Mesodermal cell (in vitro differentiated cells): Measurements from ENCODE around the gene UQCR11.

Experiments used
- H3K27ac ChIP-seq: 2 replicates; pipeline ENCODE4 v1.7.0; 2013; ENCODE audit warnings: mild to moderate bottlenecking, low read depth, low read length, moderate library complexity; ENCODE audit not compliant: severe bottlenecking
- H3K36me3 ChIP-seq: 2 replicates; pipeline ENCODE4 v1.7.1; 2013; ENCODE audit warnings: mild to moderate bottlenecking, low read length, moderate library complexity; ENCODE audit not compliant: control insufficient read depth, insufficient read depth
- H3K4me1 ChIP-seq: one replicate; pipeline ENCODE4 v1.7.1; 2013; ENCODE audit warnings: mild to moderate bottlenecking, low read length; ENCODE audit not compliant: insufficient read depth, control insufficient read depth, poor library complexity, severe bottlenecking
- H3K4me3 ChIP-seq: 2 replicates; pipeline ENCODE4 v1.7.0; 2013; ENCODE audit warnings: low read length, control low read depth, mild to moderate bottlenecking; ENCODE audit not compliant: insufficient read depth, poor library complexity, severe bottlenecking; ENCODE audit errors: extremely low read depth
- H3K9me3 ChIP-seq: 2 replicates; pipeline ENCODE4 v1.7.1; 2013; ENCODE audit warnings: mild to moderate bottlenecking, low read length, moderate library complexity; ENCODE audit not compliant: control insufficient read depth
- WGBS, 2 experiments: methylation state at CpG; one replicate each; pipeline ENCODE4 v1.1.5; 2013; ENCODE audit warnings: missing lambda C conversion rate in 2 of 2; ENCODE audit not compliant: insufficient coverage in 2 of 2; 5-methylcytosine and 5-hydroxymethylcytosine counted together

Gene UQCR11

GRCh38 chr19:1587872-1588271 is 17.4 kb downstream of the UQCR11 start:
- H3K27ac ChIP-seq, result no peak overlapping the region
- peaks cover 6% of the 10 kb centered on the region for H3K4me1 ChIP-seq
- WGBS, 2 experiments, result 94 to 95% methylated on average over 8 to 9 of the region's 9 CpGs
- H3K9me3 ChIP-seq, result no peaks in the 10 kb centered on the region
- peaks cover 43% of the 10 kb centered on the region for H3K36me3 ChIP-seq
- no peak overlapping the region for H3K4me3 ChIP-seq

DNA sequence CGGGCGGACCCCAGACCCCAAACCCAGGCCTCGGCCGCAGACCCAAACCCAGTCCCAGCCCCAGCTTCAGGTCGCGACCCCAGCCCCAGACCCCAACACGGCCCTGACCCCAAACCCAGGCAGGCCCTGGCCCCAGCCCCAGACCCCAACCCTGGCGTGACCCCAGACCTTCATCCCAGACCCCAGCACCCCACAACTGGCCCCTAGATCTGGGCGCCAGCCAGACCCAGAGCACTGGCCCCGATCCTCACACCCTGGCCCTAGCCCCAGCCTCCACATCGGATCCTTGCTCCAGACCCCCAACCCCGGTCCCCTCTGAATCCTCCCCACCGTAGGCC is 20.1 kb downstream of the UQCR11 start:
- H3K4me1 ChIP-seq, result peaks cover 5% of the 10 kb centered on the region

DNA sequence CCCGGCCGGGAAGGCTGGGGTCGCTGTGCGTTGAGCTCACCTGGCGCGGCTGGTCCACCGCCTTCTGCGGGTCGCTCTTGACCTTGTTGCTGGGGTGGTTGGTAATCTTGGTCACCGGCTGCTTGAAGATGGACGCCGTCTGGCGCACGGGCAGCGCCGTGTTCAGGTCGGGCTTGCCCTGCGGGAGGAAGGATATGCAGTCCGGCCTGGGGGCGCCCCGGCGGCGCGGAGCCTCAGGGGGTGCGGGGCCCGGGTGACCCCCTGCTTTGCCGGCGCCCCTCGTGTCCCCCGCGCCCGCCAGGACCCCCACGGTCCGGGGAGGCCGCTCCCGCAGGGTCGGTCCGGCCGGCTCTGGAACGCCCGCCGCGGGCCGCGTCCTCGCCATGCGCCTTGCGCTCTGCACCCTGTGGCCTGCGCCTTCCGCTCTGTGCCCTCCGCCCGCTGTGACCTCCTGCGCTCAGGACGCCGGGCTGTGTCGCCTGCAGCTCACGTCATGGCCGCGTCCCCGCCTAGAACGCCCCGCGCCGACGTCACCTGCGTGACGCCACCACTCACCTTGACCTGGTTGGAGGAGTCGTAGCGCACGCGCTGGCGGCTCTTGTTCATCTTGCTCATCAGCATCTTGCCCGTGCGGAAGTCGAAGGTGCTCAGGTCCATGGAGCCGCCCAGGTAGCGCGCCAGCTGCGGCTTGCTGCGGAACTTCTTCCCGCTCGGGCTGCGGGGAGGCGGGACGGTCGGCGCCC is 20.6 kb downstream of the UQCR11 start:
- H3K27ac ChIP-seq, result no peak overlapping the region
- H3K36me3 ChIP-seq, result peaks cover 75% of the 10 kb centered on the region
- H3K4me1 ChIP-seq, result peaks cover 3% of the 10 kb centered on the region
- H3K4me3 ChIP-seq, result no peak overlapping the region
- WGBS, 2 experiments, result 98 to 99% methylated on average over 58 to 86 of the region's 87 CpGs
- no peaks in the 10 kb centered on the region for H3K9me3 ChIP-seq

More for the DNA sequence above, 20.1 kb downstream of the UQCR11 start:
- H3K36me3 ChIP-seq, result peaks cover 69% of the 10 kb centered on the region
- H3K9me3 ChIP-seq, result no peaks in the 10 kb centered on the region
- no peak overlapping the region for H3K4me3 ChIP-seq
- no peak overlapping the region for H3K27ac ChIP-seq
- 97 to 100% methylated on average over 4 to 11 of the region's 13 CpGs for WGBS, 2 experiments

GRCh38 chr19:1582201-1582600 is 23.1 kb downstream of the UQCR11 start:
- H3K36me3 ChIP-seq, result peaks cover 89% of the 10 kb centered on the region
- H3K27ac ChIP-seq, result no peak overlapping the region
- no peaks in the 10 kb centered on the region for H3K9me3 ChIP-seq
- H3K4me1 ChIP-seq, result no peaks in the 10 kb centered on the region
- WGBS, 2 experiments, result 93 to 97% methylated on average over 8 to 9 of the region's 9 CpGs
- H3K4me3 ChIP-seq, result no peak overlapping the region

DNA sequence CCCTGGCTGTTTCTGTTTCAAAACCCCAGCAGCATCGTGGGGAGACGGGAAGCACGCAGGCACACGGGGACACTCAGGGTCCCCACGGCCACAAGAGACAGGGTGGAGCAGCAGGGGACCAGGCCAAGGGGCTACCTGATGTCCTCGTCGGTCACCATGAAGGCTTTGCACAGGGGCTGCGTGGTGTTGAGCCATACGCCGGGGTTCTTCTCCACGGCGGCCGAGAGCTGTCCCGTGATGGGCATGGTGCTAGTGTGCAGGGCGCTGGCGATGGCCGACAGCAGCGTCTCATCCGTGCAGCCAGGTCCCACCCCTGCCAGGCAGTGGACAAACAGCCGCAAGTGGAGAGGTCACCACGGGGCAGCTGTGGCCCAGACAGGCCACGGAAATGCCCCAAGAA is 24.3 kb downstream of the UQCR11 start:
- 98% methylated on average over 21 to 22 of the region's 22 CpGs for WGBS, 2 experiments
- no peaks in the 10 kb centered on the region for H3K4me1 ChIP-seq
- H3K27ac ChIP-seq, result no peak overlapping the region
- no peak overlapping the region for H3K4me3 ChIP-seq
- H3K9me3 ChIP-seq, result no peaks in the 10 kb centered on the region
- peaks cover 92% of the 10 kb centered on the region for H3K36me3 ChIP-seq

- Histone ChIP-seq H3K27ac (no peak overlapping the region), H3K4me1 (no peaks in the 10 kb centered on the region), H3K36me3 (peaks cover 86% of the 10 kb centered on the region), H3K9me3 (no peaks in the 10 kb centered on the region), H3K4me3 (no peak overlapping the region)
- WGBS, 2 experiments, result 96% methylated on average over 20 of the region's 20 CpGs
Measured at GRCh38 chr19:1580382-1580781, 24.9 kb downstream of the UQCR11 start.

- peaks cover 77% of the 10 kb centered on the region for H3K36me3 ChIP-seq
- no peak overlapping the region for H3K27ac ChIP-seq
- no peaks in the 10 kb centered on the region for H3K4me1 ChIP-seq
- WGBS, 2 experiments, result 90 to 97% methylated on average over 14 to 20 of the region's 20 CpGs
- H3K4me3 ChIP-seq, result no peak overlapping the region
- no peaks in the 10 kb centered on the region for H3K9me3 ChIP-seq
Measured at GRCh38 chr19:1579222-1579621, 26.0 kb downstream of the UQCR11 start.

DNA sequence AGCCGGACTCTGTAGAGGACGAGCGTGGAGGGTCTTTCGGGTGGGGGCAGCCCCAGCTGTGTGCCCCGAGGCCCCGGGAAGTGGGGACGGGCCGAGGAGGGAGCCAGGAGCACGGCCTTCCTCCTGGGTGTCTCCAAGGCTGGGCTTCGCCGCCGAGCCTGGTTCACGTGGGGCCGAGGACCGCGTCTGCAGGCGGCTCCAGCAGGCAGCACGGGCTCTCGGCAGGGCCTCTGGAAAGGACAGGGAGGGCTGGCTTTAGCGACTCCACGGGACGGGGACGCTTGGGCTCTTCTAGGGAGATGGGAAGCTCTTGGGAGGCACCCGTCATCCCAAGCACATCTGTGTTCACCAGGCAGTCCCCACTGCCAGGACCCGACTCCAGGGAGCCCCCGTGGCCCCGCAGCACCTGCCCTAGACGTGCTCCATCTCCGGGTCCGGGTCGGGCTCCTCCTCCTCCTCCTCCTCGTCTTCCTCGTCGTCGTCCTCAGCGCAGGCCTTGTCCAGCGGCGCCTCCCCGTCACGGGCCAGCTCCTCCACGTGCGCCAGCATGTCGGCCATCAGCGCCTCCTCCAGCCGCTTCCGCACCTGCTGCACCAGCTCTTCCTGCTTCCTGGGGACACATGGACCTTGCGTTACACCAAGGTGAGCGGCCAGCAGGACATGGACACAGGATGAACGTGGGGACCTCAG is 27.2 kb downstream of the UQCR11 start:
- 94 to 96% methylated on average over 47 to 48 of the region's 49 CpGs for WGBS, 2 experiments
- no peaks in the 10 kb centered on the region for H3K4me1 ChIP-seq
- H3K9me3 ChIP-seq, result no peaks in the 10 kb centered on the region
- H3K27ac ChIP-seq, result no peak overlapping the region
- no peak overlapping the region for H3K4me3 ChIP-seq
- H3K36me3 ChIP-seq, result peaks cover 65% of the 10 kb centered on the region

GRCh38 chr19:1577090-1577928 is 28.0 kb downstream of the UQCR11 start:
- Histone ChIP-seq H3K27ac (no peak overlapping the region), H3K4me1 (no peaks in the 10 kb centered on the region), H3K36me3 (peaks cover 58% of the 10 kb centered on the region), H3K4me3 (no peak overlapping the region), H3K9me3 (no peaks in the 10 kb centered on the region)
- WGBS, 2 experiments, result 94 to 96% methylated on average over 39 to 41 of the region's 41 CpGs

DNA sequence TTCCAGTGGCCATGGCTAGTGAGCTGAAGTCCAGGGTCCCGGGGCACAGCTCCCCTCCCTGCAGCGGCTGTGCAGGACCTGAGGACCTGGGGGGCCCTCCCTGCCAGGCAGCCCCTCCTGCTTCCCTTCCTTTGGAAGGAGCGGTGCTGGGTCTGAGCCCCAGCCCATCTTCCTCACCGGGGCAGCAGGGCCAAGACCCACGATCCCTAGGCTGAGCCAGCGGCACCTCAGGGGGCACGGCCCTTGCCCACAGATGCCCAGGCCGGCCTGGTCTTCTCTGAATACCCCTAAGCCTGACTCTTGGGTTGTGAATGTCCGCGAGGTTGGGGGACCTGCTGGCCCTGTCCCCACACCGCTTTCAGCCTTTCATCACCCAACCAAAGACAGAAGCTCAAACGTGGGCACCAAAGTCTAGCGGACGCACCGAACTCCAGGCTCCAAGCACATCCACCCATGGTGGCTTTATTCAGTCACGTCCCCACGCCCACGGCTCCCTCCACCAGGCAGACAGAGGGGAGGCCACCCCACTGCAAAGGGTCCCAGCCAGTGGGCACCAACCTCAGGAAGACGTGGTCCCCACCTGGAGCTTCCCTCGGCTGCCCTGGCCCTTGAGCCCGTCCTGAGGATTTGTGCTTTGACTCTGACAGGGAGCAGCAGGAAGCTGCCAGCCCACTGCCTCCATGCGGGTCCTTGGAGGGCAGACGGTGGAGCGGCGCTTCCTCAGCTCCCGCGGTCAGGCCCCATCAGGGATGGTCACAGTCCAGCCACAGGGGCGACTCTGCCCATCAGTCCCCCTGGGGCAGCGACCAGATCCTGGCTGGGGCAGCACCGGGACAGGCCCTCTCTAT is 28.8 kb downstream of the UQCR11 start:
- H3K27ac ChIP-seq, result no peak overlapping the region
- H3K36me3 ChIP-seq, result peaks cover 50% of the 10 kb centered on the region
- H3K9me3 ChIP-seq, result no peaks in the 10 kb centered on the region
- H3K4me3 ChIP-seq, result no peak overlapping the region
- no peaks in the 10 kb centered on the region for H3K4me1 ChIP-seq
- WGBS, 2 experiments, result 96 to 97% methylated on average over 28 to 29 of the region's 30 CpGs
